ENCODE measurements around the gene SPEG.

SPEG gene

DNA sequence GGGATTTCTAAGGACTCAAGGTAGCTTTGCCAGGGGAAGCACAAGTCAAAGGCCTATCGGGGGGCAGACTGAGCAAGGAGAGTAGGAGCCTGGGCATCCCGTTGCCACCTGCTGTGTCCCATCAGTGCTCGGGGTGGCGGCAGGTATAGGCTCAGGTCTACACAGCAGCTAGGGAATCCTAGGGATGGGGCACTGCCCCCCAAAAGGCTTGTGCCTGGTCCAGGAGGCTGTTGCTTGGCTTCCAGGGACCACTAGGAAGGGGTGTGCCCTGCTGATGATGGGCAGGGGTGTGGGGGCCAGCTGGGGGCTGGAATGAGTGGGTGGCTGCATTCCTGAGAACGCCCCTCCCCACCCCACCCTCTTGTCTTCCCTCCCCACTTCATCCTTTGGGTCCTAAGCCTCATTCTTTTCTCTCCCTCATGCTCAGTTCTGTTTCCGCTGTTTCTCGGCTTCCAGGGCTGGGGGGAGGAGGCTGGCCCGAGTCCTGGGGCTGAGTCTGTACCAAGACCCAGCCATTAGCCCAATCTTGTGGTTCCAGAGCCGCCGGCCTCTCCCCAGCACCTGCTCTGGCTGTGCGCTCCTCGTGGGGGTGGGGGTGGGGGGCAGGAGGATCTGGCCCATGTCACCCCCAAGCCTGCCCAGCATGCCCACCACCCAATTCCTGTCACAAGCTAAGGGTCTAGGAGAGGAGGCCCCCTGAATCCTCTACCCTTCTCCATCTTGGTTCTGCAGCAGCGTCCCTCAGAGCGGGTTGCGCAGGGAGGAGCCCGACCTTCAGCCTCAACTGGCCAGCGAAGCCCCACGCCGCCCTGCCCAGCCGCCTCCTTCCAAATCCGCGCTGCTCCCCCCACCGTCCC, 12.8 kb downstream of the SPEG start:
- Histone ChIP-seq H3K9me2 (ENCODE audit: low read depth, low read length) (no peaks in the 10 kb centered on the region), H3K9me3 (ENCODE audit: low read length) (no peaks in the 10 kb centered on the region), H3K4me2 (ENCODE audit: low read length) (no peak overlapping the region), H3K4me3 (ENCODE audit: low read depth, low read length, poor library complexity, severe bottlenecking) (no peak overlapping the region), H2AFZ (ENCODE audit: low read length) (no peak overlapping the region), H3K9ac (ENCODE audit: low read length) (no peak overlapping the region), H3K27ac (ENCODE audit: low read depth, low read length, poor library complexity, severe bottlenecking) (no peak overlapping the region), H3F3A (ENCODE audit: insufficient read depth, low read length) (no peaks in the 10 kb centered on the region), H3K36me3 (ENCODE audit: insufficient read depth, low read length) (no peaks in the 10 kb centered on the region), H3K27me3 (ENCODE audit: insufficient read depth, low read length) (peaks cover 6% of the 10 kb centered on the region; the same call in 1 of the 2 replicates), H4K20me1 (ENCODE audit: insufficient read depth, low read length) (no peaks in the 10 kb centered on the region), H3K4me1 (ENCODE audit: insufficient read depth, low read length, severe bottlenecking) (no peaks in the 10 kb centered on the region), H3K79me2 (ENCODE audit: insufficient read depth, low read length) (no peaks in the 10 kb centered on the region)
- no peak for TF ChIP-seq EZH2 (IDR thresholded peaks at IDR 0.05; ENCODE audit: borderline replicate concordance, low read length)
- TF ChIP-seq, protein P1, sequence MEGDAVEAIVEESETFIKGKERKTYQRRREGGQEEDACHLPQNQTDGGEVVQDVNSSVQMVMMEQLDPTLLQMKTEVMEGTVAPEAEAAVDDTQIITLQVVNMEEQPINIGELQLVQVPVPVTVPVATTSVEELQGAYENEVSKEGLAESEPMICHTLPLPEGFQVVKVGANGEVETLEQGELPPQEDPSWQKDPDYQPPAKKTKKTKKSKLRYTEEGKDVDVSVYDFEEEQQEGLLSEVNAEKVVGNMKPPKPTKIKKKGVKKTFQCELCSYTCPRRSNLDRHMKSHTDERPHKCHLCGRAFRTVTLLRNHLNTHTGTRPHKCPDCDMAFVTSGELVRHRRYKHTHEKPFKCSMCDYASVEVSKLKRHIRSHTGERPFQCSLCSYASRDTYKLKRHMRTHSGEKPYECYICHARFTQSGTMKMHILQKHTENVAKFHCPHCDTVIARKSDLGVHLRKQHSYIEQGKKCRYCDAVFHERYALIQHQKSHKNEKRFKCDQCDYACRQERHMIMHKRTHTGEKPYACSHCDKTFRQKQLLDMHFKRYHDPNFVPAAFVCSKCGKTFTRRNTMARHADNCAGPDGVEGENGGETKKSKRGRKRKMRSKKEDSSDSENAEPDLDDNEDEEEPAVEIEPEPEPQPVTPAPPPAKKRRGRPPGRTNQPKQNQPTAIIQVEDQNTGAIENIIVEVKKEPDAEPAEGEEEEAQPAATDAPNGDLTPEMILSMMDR (IDR thresholded peaks at IDR 0.05; ENCODE audit: low read length): no peak

DNA sequence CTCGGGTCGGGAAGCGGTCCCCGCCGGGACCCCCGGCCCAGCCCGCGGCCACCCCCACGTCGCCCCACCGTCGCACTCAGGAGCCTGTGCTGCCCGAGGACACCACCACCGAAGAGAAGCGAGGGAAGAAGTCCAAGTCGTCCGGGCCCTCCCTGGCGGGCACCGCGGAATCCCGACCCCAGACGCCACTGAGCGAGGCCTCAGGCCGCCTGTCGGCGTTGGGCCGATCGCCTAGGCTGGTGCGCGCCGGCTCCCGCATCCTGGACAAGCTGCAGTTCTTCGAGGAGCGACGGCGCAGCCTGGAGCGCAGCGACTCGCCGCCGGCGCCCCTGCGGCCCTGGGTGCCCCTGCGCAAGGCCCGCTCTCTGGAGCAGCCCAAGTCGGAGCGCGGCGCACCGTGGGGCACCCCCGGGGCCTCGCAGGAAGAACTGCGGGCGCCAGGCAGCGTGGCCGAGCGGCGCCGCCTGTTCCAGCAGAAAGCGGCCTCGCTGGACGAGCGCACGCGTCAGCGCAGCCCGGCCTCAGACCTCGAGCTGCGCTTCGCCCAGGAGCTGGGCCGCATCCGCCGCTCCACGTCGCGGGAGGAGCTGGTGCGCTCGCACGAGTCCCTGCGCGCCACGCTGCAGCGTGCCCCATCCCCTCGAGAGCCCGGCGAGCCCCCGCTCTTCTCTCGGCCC, 13.6 kb downstream of the SPEG start:
- no peak for TF ChIP-seq EZH2 (IDR thresholded peaks at IDR 0.05; ENCODE audit: borderline replicate concordance, low read length)
- TF ChIP-seq, protein P1 (IDR thresholded peaks at IDR 0.05; ENCODE audit: low read length): no peak
- Histone ChIP-seq H3K27ac (ENCODE audit: low read depth, low read length, poor library complexity, severe bottlenecking) (no peak overlapping the region), H4K20me1 (ENCODE audit: insufficient read depth, low read length) (no peaks in the 10 kb centered on the region), H3K4me3 (ENCODE audit: low read depth, low read length, poor library complexity, severe bottlenecking) (no peak overlapping the region), H3F3A (ENCODE audit: insufficient read depth, low read length) (no peaks in the 10 kb centered on the region), H3K9me2 (ENCODE audit: low read depth, low read length) (no peaks in the 10 kb centered on the region), H3K9me3 (ENCODE audit: low read length) (no peaks in the 10 kb centered on the region), H3K4me1 (ENCODE audit: insufficient read depth, low read length, severe bottlenecking) (no peaks in the 10 kb centered on the region), H3K9ac (ENCODE audit: low read length) (no peak overlapping the region), H3K27me3 (ENCODE audit: insufficient read depth, low read length) (peaks cover under 1% of the 10 kb centered on the region; the same call in 1 of the 2 replicates), H2AFZ (ENCODE audit: low read length) (no peak overlapping the region), H3K4me2 (ENCODE audit: low read length) (no peak overlapping the region), H3K36me3 (ENCODE audit: insufficient read depth, low read length) (no peaks in the 10 kb centered on the region), H3K79me2 (ENCODE audit: insufficient read depth, low read length) (no peaks in the 10 kb centered on the region)

- H2AFZ ChIP-seq (ENCODE audit: low read length): no peak overlapping the region
- H3K36me3 ChIP-seq (ENCODE audit: insufficient read depth, low read length): no peaks in the 10 kb centered on the region
- no peaks in the 10 kb centered on the region for H3K9me2 ChIP-seq (ENCODE audit: low read depth, low read length)
- H3K27ac ChIP-seq (ENCODE audit: low read depth, low read length, poor library complexity, severe bottlenecking): no peak overlapping the region
- no peaks in the 10 kb centered on the region; the same call in 1 of the 2 replicates for H3K27me3 ChIP-seq (ENCODE audit: insufficient read depth, low read length)
- H4K20me1 ChIP-seq (ENCODE audit: insufficient read depth, low read length): no peaks in the 10 kb centered on the region
- H3K9ac ChIP-seq (ENCODE audit: low read length): no peak overlapping the region
- TF ChIP-seq, protein P1 (IDR thresholded peaks at IDR 0.05; ENCODE audit: low read length): no peak
- no peak for TF ChIP-seq EZH2 (IDR thresholded peaks at IDR 0.05; ENCODE audit: borderline replicate concordance, low read length)
- H3K9me3 ChIP-seq (ENCODE audit: low read length): no peaks in the 10 kb centered on the region
- H3F3A ChIP-seq (ENCODE audit: insufficient read depth, low read length): no peaks in the 10 kb centered on the region
- no peak overlapping the region for H3K4me2 ChIP-seq (ENCODE audit: low read length)
- H3K4me1 ChIP-seq (ENCODE audit: insufficient read depth, low read length, severe bottlenecking): no peaks in the 10 kb centered on the region
- no peaks in the 10 kb centered on the region for H3K79me2 ChIP-seq (ENCODE audit: insufficient read depth, low read length)
- H3K4me3 ChIP-seq (ENCODE audit: low read depth, low read length, poor library complexity, severe bottlenecking): no peak overlapping the region
These were observed 14.2 kb downstream of the SPEG start for GRCh38 chr2:219448776-219449341.

Measured in OCI-LY1 (cell line).